Endothelial cell of umbilical vein (primary cell): Measurements from ENCODE around the gene MED23.
"Not testable (repeated sequence)": the region's sequence is repeated elsewhere in the genome, so short reads cannot be mapped to it uniquely, and the experiment has no call there.

ENCODE experiments used
- EZH2 ChIP-seq: IDR thresholded peaks from 2 replicates; pipeline ENCODE4 v1.6.1; 2012; ENCODE audit warnings: borderline replicate concordance, low read depth, mild to moderate bottlenecking, moderate library complexity, low read length, inconsistent platforms; ENCODE audit not compliant: severe bottlenecking
- POLR2A ChIP-seq: IDR thresholded peaks from 2 replicates; pipeline ENCODE4 v1.6.1; 2012; ENCODE audit warnings: low read depth, mild to moderate bottlenecking, control low read depth, low read length
- TF ChIP-seq, protein P1 (sequence below), 2 donors: IDR thresholded peaks; 1 replicate in 1 of 2; 2 replicates in 1 of 2; pipeline ENCODE4 v1.5.1; 2011; ENCODE audit warnings: low read length in 2 of 2, mild to moderate bottlenecking in 2 of 2, moderate library complexity in 2 of 2, control low read depth in 1 of 2, inconsistent platforms in 1 of 2, low read depth in 1 of 2; ENCODE audit not compliant: insufficient read depth in 1 of 2; ENCODE audit errors: extremely low read depth in 1 of 2

DNA sequence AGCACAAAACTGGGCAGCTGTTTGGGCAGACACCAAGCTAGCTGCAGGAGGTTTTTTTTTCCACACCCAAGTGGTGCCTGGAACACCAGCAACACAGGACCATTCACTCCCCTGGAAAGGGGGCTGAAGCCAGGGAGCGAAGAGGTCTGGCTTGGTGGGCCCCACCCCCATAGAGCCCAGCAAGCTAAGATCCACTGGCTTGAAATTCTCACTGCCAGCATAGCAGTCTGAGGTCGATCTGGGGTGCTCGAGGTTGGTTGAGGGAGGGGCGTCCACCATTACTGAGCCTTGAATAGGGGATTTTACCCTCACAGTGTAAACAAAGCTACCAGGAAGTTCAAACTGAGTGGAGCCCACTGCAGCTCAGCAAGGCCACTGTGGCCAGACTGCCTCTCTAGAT is 89.4 kb downstream of the MED23 start:
- TF ChIP-seq, protein P1, sequence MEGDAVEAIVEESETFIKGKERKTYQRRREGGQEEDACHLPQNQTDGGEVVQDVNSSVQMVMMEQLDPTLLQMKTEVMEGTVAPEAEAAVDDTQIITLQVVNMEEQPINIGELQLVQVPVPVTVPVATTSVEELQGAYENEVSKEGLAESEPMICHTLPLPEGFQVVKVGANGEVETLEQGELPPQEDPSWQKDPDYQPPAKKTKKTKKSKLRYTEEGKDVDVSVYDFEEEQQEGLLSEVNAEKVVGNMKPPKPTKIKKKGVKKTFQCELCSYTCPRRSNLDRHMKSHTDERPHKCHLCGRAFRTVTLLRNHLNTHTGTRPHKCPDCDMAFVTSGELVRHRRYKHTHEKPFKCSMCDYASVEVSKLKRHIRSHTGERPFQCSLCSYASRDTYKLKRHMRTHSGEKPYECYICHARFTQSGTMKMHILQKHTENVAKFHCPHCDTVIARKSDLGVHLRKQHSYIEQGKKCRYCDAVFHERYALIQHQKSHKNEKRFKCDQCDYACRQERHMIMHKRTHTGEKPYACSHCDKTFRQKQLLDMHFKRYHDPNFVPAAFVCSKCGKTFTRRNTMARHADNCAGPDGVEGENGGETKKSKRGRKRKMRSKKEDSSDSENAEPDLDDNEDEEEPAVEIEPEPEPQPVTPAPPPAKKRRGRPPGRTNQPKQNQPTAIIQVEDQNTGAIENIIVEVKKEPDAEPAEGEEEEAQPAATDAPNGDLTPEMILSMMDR (IDR thresholded peaks at IDR 0.05; ENCODE audit: extremely low read depth in 1 of 2, insufficient read depth in 1 of 2, low read depth in 1 of 2, low read length in 2 of 2): not testable (repeated sequence)
- not testable (repeated sequence) for TF ChIP-seq EZH2, POLR2A
